Testis (tissue), 3 donors: Measurements from ENCODE around the gene APOBEC3B. TPM values are rescaled to one million over a fixed set of nuclear protein-coding genes. Genes with fewer than 3 reads are reported as not detected.

Experiments used
- DNase-seq: peaks from one replicate; pipeline ENCODE4 v3.0.0-alpha.2; 2019
- H3K27ac ChIP-seq, 2 donors: fragments of 200-600 bp; sonication (generic); one replicate each; pipeline ENCODE4 v1.5.1; 2019
- H3K27me3 ChIP-seq: fragments of 200-600 bp; sonication (generic); one replicate; pipeline ENCODE4 v1.5.1; 2019
- H3K36me3 ChIP-seq: fragments of 200-600 bp; sonication (generic); one replicate; pipeline ENCODE4 v1.5.1; 2017; ENCODE audit warnings: low read depth; ENCODE audit errors: missing control alignments
- H3K4me1 ChIP-seq: fragments of 200-600 bp; sonication (generic); one replicate; pipeline ENCODE4 v1.5.1; 2019
- H3K4me3 ChIP-seq, 2 donors: fragments of 200-600 bp; sonication (generic); one replicate each; pipeline ENCODE4 v1.5.1; 2017 to 2019
- H3K9me3 ChIP-seq: fragments of 200-600 bp; sonication (generic); one replicate; pipeline ENCODE4 v1.5.1; 2017
- CTCF ChIP-seq, 3 experiments: fragments of 450-650 bp in 2 of 3; fragments of 200-600 bp in 1 of 3; sonication (generic) in 1 of 3; IDR thresholded peaks; one replicate each; pipeline ENCODE4 v1.5.1; 2016 to 2019; ENCODE audit warnings: antibody characterized with exemption in 3 of 3, mild to moderate bottlenecking in 2 of 3, moderate library complexity in 1 of 3
- POLR2A ChIP-seq: fragments of 450-650 bp; IDR thresholded peaks from one replicate; pipeline ENCODE4 v1.6.1; 2017; ENCODE audit warnings: antibody characterized with exemption, mild to moderate bottlenecking, moderate library complexity
- WGBS, 2 donors: methylation state at CpG; one replicate each; pipeline ENCODE4 v1.1.5; 2018; 5-methylcytosine and 5-hydroxymethylcytosine counted together
- intact Hi-C: fragments of 100-400 bp; cut with DNase I; formaldehyde crosslinking; loops from one replicate; pipeline ENCODE4 v1.15.1; 2023; ENCODE audit warnings: low total_unique reads
- polyA plus RNA-seq: library from polyadenylated mRNA; stranded (reverse); fragments of 350-450 nt; fragmentation: Illumina TruSeq; extraction: RNeasy Lipid Tissue Mini Kit (QIAGEN cat#74804); gene quantifications from one replicate; pipeline ENCODE4 v1.2.3, GENCODE V29; 2014; ENCODE audit warnings: low read depth, low replicate concordance; ENCODE audit not compliant: insufficient read depth
- total RNA-seq, 2 donors: library from RNA; depleted of rRNA; stranded (reverse); fragments of >200 nt; gene quantifications; one replicate each; pipeline ENCODE4 v1.2.3, GENCODE V29; 2016

APOBEC3B gene
- total and polyA plus RNA-seq, 3 donors from 2014 or later, result 0.69 to 2.0 (median 1.4) TPM

DNA sequence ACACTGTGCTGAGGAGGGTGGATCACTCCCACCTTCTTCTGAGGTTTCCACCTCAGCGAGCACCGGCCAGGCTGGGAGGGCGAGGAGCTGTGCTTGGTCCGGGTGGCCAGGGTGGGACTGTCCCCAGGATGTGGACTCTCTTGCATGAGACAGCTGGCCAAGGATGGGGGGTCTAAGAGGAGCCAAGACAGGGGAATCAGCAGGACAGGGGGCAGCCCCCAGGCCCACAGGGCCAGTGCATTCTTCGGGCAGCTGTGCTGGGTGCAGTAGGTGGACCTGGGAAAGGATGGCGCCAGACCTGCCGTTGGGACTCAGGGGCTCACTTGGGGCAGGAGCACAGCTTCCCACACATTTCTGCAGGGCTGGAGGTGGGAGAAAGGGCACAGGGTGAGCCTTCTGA lies 15.2 kb upstream of the APOBEC3B start:
- WGBS, 2 donors, result 89% methylated on average over 7 of the region's 7 CpGs; no CpG with 5 or more reads in 1 of the 2 donors
- Histone ChIP-seq H3K27me3 (no peaks in the 10 kb centered on the region), H3K9me3 (no peaks in the 10 kb centered on the region), H3K4me1 (no peaks in the 10 kb centered on the region), H3K27ac (no peak overlapping the region), H3K36me3 (no peaks in the 10 kb centered on the region), H3K4me3 (no peak overlapping the region)
- no peak for DNase-seq
- TF ChIP-seq CTCF (IDR thresholded peaks at IDR 0.05), result no peak
- no peak for TF ChIP-seq POLR2A
- intact Hi-C loops, result no loop called here

GRCh38 chr22:38967451-38968450 lies 14.4 kb upstream of the APOBEC3B start:
- WGBS, 2 donors, result 82 to 88% methylated on average over 11 to 15 of the region's 15 CpGs
- Histone ChIP-seq H3K27me3 (no peaks in the 10 kb centered on the region), H3K4me1 (no peaks in the 10 kb centered on the region), H3K27ac (no peak overlapping the region), H3K4me3 (no peak overlapping the region), H3K36me3 (no peaks in the 10 kb centered on the region), H3K9me3 (no peaks in the 10 kb centered on the region)
- TF ChIP-seq CTCF (IDR thresholded peaks at IDR 0.05) (no peak), POLR2A (no peak)
- intact Hi-C loops, result no loop called here
- DNase-seq, result no peak

GRCh38 chr22:38968801-38969200 lies 13.3 kb upstream of the APOBEC3B start:
- no peaks in the 10 kb centered on the region for H3K9me3 ChIP-seq
- intact Hi-C loops, result no loop called here
- H3K27me3 ChIP-seq, result no peaks in the 10 kb centered on the region
- WGBS, 2 donors, result 83 to 90% methylated on average over 11 of the region's 11 CpGs
- no peak for DNase-seq
- H3K4me3 ChIP-seq, result no peak overlapping the region
- H3K36me3 ChIP-seq, result no peaks in the 10 kb centered on the region
- TF ChIP-seq POLR2A, result no peak
- no peak for TF ChIP-seq CTCF (IDR thresholded peaks at IDR 0.05)
- no peak overlapping the region for H3K27ac ChIP-seq
- H3K4me1 ChIP-seq, result no peaks in the 10 kb centered on the region

- TF ChIP-seq CTCF (IDR thresholded peaks at IDR 0.05) (no peak), POLR2A (no peak)
- WGBS, 2 donors, result 53 to 63% methylated on average over 8 of the region's 8 CpGs
- intact Hi-C loops, result no loop called here
- Histone ChIP-seq H3K4me1 (no peaks in the 10 kb centered on the region), H3K27me3 (no peaks in the 10 kb centered on the region), H3K27ac (no peak overlapping the region), H3K36me3 (no peaks in the 10 kb centered on the region), H3K9me3 (no peaks in the 10 kb centered on the region), H3K4me3 (no peak overlapping the region)
- DNase-seq, result no peak
Measured at GRCh38 chr22:38970551-38970950, 11.6 kb upstream of the APOBEC3B start.
